ENCODE data around the gene CAMK2B.

CAMK2B gene

DNA sequence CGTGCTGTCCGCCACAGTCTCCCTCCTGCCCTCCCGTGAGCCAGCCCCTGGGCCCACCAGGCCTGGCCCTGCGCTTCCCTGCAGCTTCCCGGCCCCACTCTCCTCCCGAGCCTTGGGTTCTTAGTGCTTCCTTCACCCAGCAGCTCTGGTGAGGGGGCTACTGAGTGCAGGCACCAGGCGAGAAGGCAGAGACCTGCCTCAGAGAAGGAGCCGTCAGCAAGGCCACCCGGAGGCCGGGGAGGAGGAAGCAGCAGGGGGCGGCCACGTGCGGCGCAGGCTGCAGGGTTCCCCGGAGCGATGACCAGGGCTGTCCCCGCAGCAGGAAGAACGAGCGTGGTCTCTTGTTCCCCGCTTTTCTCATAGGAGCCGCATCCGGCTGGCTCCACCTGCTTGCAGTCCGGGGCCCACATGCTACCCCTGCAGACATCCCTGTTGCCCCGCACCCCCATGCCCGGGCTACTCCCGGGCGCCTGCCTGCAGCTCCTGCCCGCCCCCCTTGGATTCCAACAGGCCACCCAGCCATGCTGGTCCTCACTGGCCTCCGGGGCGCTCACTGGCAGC, 104.1 kb downstream of the CAMK2B start:
- Histone ChIP-seq H3K79me2 (ENCODE audit: insufficient read depth, low read length) (no peaks in the 10 kb centered on the region), H3K36me3 (ENCODE audit: low read length) (no peaks in the 10 kb centered on the region), H3K4me2 (ENCODE audit: low read depth, low read length, poor library complexity, severe bottlenecking) (no peak overlapping the region), H3K27me3 (ENCODE audit: low read length) (no peaks in the 10 kb centered on the region), H3K9ac (ENCODE audit: low read length) (no peak overlapping the region), H3K9me3 (ENCODE audit: insufficient read depth, low read length) (no peaks in the 10 kb centered on the region), H2AFZ (ENCODE audit: low read depth, low read length, severe bottlenecking) (no peak overlapping the region), H3K9me2 (replicated peaks; ENCODE audit: insufficient read depth, low read length) (no peaks in the 10 kb centered on the region), H4K20me1 (ENCODE audit: low read depth, low read length) (no peaks in the 10 kb centered on the region), H3F3A (ENCODE audit: insufficient read depth) (no peaks in the 10 kb centered on the region), H3K27ac (ENCODE audit: low read depth, low read length) (no peak overlapping the region), H3K4me3 (ENCODE audit: insufficient read depth, low read length, poor library complexity, severe bottlenecking) (no peak overlapping the region)
- no peak for TF ChIP-seq EZH2phosphoT487 (conservative IDR thresholded peaks at IDR 0.05; ENCODE audit: low read length)
- TF ChIP-seq, protein P1, sequence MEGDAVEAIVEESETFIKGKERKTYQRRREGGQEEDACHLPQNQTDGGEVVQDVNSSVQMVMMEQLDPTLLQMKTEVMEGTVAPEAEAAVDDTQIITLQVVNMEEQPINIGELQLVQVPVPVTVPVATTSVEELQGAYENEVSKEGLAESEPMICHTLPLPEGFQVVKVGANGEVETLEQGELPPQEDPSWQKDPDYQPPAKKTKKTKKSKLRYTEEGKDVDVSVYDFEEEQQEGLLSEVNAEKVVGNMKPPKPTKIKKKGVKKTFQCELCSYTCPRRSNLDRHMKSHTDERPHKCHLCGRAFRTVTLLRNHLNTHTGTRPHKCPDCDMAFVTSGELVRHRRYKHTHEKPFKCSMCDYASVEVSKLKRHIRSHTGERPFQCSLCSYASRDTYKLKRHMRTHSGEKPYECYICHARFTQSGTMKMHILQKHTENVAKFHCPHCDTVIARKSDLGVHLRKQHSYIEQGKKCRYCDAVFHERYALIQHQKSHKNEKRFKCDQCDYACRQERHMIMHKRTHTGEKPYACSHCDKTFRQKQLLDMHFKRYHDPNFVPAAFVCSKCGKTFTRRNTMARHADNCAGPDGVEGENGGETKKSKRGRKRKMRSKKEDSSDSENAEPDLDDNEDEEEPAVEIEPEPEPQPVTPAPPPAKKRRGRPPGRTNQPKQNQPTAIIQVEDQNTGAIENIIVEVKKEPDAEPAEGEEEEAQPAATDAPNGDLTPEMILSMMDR (IDR thresholded peaks at IDR 0.05; ENCODE audit: insufficient read depth, low read length, poor library complexity, severe bottlenecking), result no peak

DNA sequence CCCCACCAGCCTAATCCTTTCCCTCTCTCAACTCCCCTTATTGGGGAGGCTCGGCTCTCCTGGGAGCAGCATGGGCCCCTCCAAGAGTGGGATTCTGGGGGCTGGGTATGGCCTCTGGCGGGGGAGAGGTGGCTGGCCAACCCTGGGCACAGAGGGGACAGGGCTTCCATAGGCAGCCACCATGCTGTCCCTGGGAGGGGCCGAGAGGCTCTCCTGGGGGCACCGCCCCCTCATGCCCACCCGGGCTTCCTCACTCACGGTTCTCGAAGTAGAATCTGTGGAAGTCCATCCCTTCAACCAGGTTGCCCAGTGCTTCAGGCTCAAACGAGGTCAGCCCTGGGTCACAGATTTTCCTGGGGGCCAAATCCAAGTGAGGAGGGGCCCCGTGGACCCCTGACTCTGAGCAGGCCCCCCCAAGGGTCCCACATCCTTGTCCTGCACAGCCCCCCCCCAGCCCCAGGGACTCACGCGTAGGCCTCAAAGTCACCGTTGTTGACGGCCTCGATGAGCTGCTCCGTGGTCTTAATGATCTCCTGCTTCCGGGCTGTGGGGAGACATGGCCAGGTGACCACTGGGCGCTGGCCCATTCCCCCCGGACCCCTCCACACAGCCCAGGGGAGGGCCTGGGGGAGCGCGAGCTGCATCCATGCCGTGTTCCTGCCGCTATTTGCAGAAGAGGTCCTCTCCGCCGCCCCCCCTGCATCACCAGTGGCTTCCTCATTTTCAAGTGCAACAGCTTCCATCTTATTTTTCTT, 104.9 kb downstream of the CAMK2B start:
- TF ChIP-seq, protein P1 (IDR thresholded peaks at IDR 0.05; ENCODE audit: insufficient read depth, low read length, poor library complexity, severe bottlenecking), result no peak
- no peak for TF ChIP-seq EZH2phosphoT487 (conservative IDR thresholded peaks at IDR 0.05; ENCODE audit: low read length)
- no peak overlapping the region for H2AFZ ChIP-seq (ENCODE audit: low read depth, low read length, severe bottlenecking)
- H3K4me2 ChIP-seq (ENCODE audit: low read depth, low read length, poor library complexity, severe bottlenecking), result no peak overlapping the region

DNA sequence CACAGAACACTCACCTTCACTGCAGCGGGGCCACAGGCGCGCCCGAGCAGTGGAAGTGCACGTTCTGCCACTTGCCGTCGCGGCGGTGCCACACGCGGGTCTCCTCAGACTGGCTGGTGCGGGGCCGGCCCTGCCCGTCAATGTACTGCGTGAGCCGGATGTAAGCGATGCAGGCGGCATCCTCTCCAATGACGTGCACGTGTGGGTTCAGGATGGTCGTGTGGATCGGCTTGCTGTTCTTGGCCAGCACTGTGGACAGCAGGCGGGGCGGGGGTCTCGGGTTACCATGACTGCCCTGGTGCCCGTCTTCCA, 105.4 kb downstream of the CAMK2B start:
- no peaks in the 10 kb centered on the region for H3K9me3 ChIP-seq (ENCODE audit: insufficient read depth, low read length)
- H4K20me1 ChIP-seq (ENCODE audit: low read depth, low read length), result no peaks in the 10 kb centered on the region
- H2AFZ ChIP-seq (ENCODE audit: low read depth, low read length, severe bottlenecking), result no peak overlapping the region
- no peaks in the 10 kb centered on the region for H3K9me2 ChIP-seq (replicated peaks; ENCODE audit: insufficient read depth, low read length)
- H3K36me3 ChIP-seq (ENCODE audit: low read length), result no peaks in the 10 kb centered on the region
- H3K27me3 ChIP-seq (ENCODE audit: low read length), result no peaks in the 10 kb centered on the region
- no peak overlapping the region for H3K4me3 ChIP-seq (ENCODE audit: insufficient read depth, low read length, poor library complexity, severe bottlenecking)
- TF ChIP-seq EZH2phosphoT487 (conservative IDR thresholded peaks at IDR 0.05; ENCODE audit: low read length), result no peak
- TF ChIP-seq, protein P1 (IDR thresholded peaks at IDR 0.05; ENCODE audit: insufficient read depth, low read length, poor library complexity, severe bottlenecking), result no peak
- H3K9ac ChIP-seq (ENCODE audit: low read length), result no peak overlapping the region
- no peaks in the 10 kb centered on the region for H3K79me2 ChIP-seq (ENCODE audit: insufficient read depth, low read length)
- H3K4me2 ChIP-seq (ENCODE audit: low read depth, low read length, poor library complexity, severe bottlenecking), result no peak overlapping the region
- H3K27ac ChIP-seq (ENCODE audit: low read depth, low read length), result no peak overlapping the region
- no peaks in the 10 kb centered on the region for H3F3A ChIP-seq (ENCODE audit: insufficient read depth)

More for the DNA sequence above, 104.9 kb downstream of the CAMK2B start:
- Histone ChIP-seq H3K27ac (ENCODE audit: low read depth, low read length) (no peak overlapping the region), H4K20me1 (ENCODE audit: low read depth, low read length) (no peaks in the 10 kb centered on the region), H3K79me2 (ENCODE audit: insufficient read depth, low read length) (no peaks in the 10 kb centered on the region), H3K36me3 (ENCODE audit: low read length) (no peaks in the 10 kb centered on the region), H3K9me2 (replicated peaks; ENCODE audit: insufficient read depth, low read length) (no peaks in the 10 kb centered on the region), H3F3A (ENCODE audit: insufficient read depth) (no peaks in the 10 kb centered on the region), H3K9me3 (ENCODE audit: insufficient read depth, low read length) (no peaks in the 10 kb centered on the region), H3K27me3 (ENCODE audit: low read length) (no peaks in the 10 kb centered on the region), H3K9ac (ENCODE audit: low read length) (no peak overlapping the region), H3K4me3 (ENCODE audit: insufficient read depth, low read length, poor library complexity, severe bottlenecking) (no peak overlapping the region)
